ENCODE results near the gene HOXB6.

- no peak for TF ChIP-seq EZH2 (IDR thresholded peaks at IDR 0.05)
- no peak for TF ChIP-seq POLR2AphosphoS5 (IDR thresholded peaks at IDR 0.05; ENCODE audit: borderline replicate concordance, low read depth, low read length)
- TF ChIP-seq FOXP2 (optimal IDR thresholded peaks at IDR 0.05; ENCODE audit: control extremely low read depth, extremely low read length, insufficient read depth), result no peak
Measured at GRCh38 chr17:48636177-48637018, 31.6 kb upstream of the HOXB6 start.

Measured in SK-N-MC (cell line).